Activated T-cell treated with anti-CD3 and anti-CD28 coated beads, Interleukin-2, amount 50 U/mL, for 72 hours (primary cell): Measurements from ENCODE around the gene SYDE1. TPM values are rescaled to one million over a fixed set of nuclear protein-coding genes. Genes with fewer than 3 reads are reported as not detected.

Source experiments
- ATAC-seq, 2 donors: fragments of 150-1000 bp; cut with Tn5 transposase; replicated peaks in 1 of 2; 2 replicates each; pipeline ENCODE4 v1.10.0; 2021; ENCODE audit warnings: moderate library complexity in 2 of 2, mild to moderate bottlenecking in 1 of 2
- DNase-seq, 2 donors: peaks; one replicate each; pipeline ENCODE4 v3.0.0; 2021 to 2022; ENCODE audit warnings: mixed read lengths in 1 of 2
- H3K27ac Mint-ChIP-seq: one replicate; pipeline ENCODE4 v1.8.0; 2022; ENCODE audit warnings: mild to moderate bottlenecking, moderate library complexity, mixed read lengths
- H3K27me3 Mint-ChIP-seq: one replicate; pipeline ENCODE4 v1.8.0; 2022; ENCODE audit warnings: low read depth, mixed read lengths
- H3K36me3 Mint-ChIP-seq, 2 donors: one replicate each; pipeline ENCODE4 v1.8.0; 2022; ENCODE audit warnings: mixed read lengths in 2 of 2, mild to moderate bottlenecking in 1 of 2; ENCODE audit not compliant: insufficient read depth in 2 of 2
- H3K4me1 Mint-ChIP-seq: one replicate; pipeline ENCODE4 v1.8.0; 2022; ENCODE audit warnings: low read depth, mixed read lengths
- H3K4me3 Mint-ChIP-seq, 2 donors: one replicate each; pipeline ENCODE4 v1.8.0; 2022; ENCODE audit warnings: mild to moderate bottlenecking in 2 of 2, mixed read lengths in 2 of 2, moderate library complexity in 2 of 2
- H3K9me3 Mint-ChIP-seq, 2 donors: one replicate each; pipeline ENCODE4 v1.8.0; 2022; ENCODE audit warnings: mixed read lengths in 2 of 2
- total RNA-seq, 2 donors: library from RNA; stranded (reverse); gene quantifications; one replicate each; pipeline ENCODE4 v1.2.3, GENCODE V29; 2022

SYDE1 gene
- total RNA-seq, 2 donors from 2014 or later, result 1.4 to 1.6 TPM

GRCh38 chr19:15144046-15144646 lies 36.9 kb downstream of the SYDE1 start:
- H3K27me3 Mint-ChIP-seq, result no peaks in the 10 kb centered on the region
- DNase-seq (no peak), ATAC-seq (no peak)
- no peak overlapping the region for H3K4me3 Mint-ChIP-seq
- H3K36me3 Mint-ChIP-seq, result peaks cover 2 to 3% of the 10 kb centered on the region in 2 donors
- H3K9me3 Mint-ChIP-seq, result peaks cover 2 to 3% of the 10 kb centered on the region in 2 donors
- no peak overlapping the region for H3K27ac Mint-ChIP-seq
- H3K4me1 Mint-ChIP-seq, result peaks cover 10% of the 10 kb centered on the region

- ATAC-seq, result no peak
- H3K4me1 Mint-ChIP-seq, result peaks cover 18% of the 10 kb centered on the region
- no peak overlapping the region for H3K27ac Mint-ChIP-seq
- no peak for DNase-seq
- no peak overlapping the region for H3K4me3 Mint-ChIP-seq
- no peaks in the 10 kb centered on the region for H3K36me3 Mint-ChIP-seq
- H3K9me3 Mint-ChIP-seq, result no peaks in the 10 kb centered on the region
- no peaks in the 10 kb centered on the region for H3K27me3 Mint-ChIP-seq
Measured at GRCh38 chr19:15147090-15147489, 39.9 kb downstream of the SYDE1 start.

- Mint-ChIP-seq H3K36me3 (peaks cover 0 to 2% of the 10 kb centered on the region in 2 donors), H3K27me3 (peaks cover 7% of the 10 kb centered on the region), H3K9me3 (peaks cover 2 to 3% of the 10 kb centered on the region in 2 donors), H3K4me1 (peaks cover 18% of the 10 kb centered on the region), H3K27ac (no peak overlapping the region), H3K4me3 (no peak overlapping the region)
- DNase-seq (no peak), ATAC-seq (no peak)
Measured at GRCh38 chr19:15149737-15150136, 42.5 kb downstream of the SYDE1 start.

- Mint-ChIP-seq H3K27me3 (peaks cover 7% of the 10 kb centered on the region), H3K4me1 (peaks cover 8% of the 10 kb centered on the region), H3K36me3 (peaks cover 0 to 2% of the 10 kb centered on the region in 2 donors), H3K9me3 (peaks cover 2 to 3% of the 10 kb centered on the region in 2 donors), H3K4me3 (no peak overlapping the region), H3K27ac (no peak overlapping the region)
- DNase-seq (peak; percentile 31 to 42), ATAC-seq (no peak)
Measured at GRCh38 chr19:15154002-15154612, 46.9 kb downstream of the SYDE1 start.

- Mint-ChIP-seq H3K27me3 (peaks cover 7% of the 10 kb centered on the region), H3K9me3 (peaks cover 2 to 3% of the 10 kb centered on the region in 2 donors), H3K36me3 (peaks cover 0 to 2% of the 10 kb centered on the region in 2 donors), H3K27ac (no peak overlapping the region), H3K4me1 (peaks cover 5% of the 10 kb centered on the region), H3K4me3 (no peak overlapping the region)
- ATAC-seq, result no peak
- DNase-seq, result no peak
Measured at GRCh38 chr19:15155296-15155695, 48.1 kb downstream of the SYDE1 start.

GRCh38 chr19:15156391-15156790 lies 49.2 kb downstream of the SYDE1 start:
- peaks cover 7% of the 10 kb centered on the region for H3K27me3 Mint-ChIP-seq
- peaks cover 0 to 2% of the 10 kb centered on the region in 2 donors for H3K36me3 Mint-ChIP-seq
- no peaks in the 10 kb centered on the region for H3K4me1 Mint-ChIP-seq
- H3K27ac Mint-ChIP-seq, result no peak overlapping the region
- DNase-seq, result no peak
- peaks cover 2 to 3% of the 10 kb centered on the region in 2 donors for H3K9me3 Mint-ChIP-seq
- ATAC-seq, result no peak
- H3K4me3 Mint-ChIP-seq, result no peak overlapping the region

DNA sequence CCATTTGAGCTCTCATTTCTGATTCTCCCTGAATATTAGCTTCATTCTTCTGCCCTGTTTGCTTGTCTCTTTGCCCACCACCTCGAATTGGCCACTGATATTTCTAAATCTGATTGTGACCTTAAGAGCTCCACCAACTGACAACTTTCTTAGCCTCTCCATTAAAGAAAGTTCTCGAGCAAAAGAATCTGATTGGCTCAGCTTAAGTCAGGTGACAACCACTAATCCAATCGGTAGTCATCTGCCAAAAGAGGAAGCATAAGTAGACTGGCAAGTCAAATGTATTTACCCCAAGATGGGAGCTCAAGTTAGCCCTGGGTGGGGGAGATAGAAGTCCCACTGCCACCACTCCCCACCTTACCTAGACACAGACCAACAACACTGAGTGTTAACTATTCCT lies 52.0 kb downstream of the SYDE1 start:
- DNase-seq (no peak), ATAC-seq (no peak)
- Mint-ChIP-seq H3K9me3 (peaks cover 3 to 4% of the 10 kb centered on the region in 2 donors), H3K4me3 (no peak overlapping the region), H3K27me3 (no peaks in the 10 kb centered on the region), H3K36me3 (peaks cover 1 to 3% of the 10 kb centered on the region in 2 donors), H3K27ac (no peak overlapping the region), H3K4me1 (no peaks in the 10 kb centered on the region)

DNA sequence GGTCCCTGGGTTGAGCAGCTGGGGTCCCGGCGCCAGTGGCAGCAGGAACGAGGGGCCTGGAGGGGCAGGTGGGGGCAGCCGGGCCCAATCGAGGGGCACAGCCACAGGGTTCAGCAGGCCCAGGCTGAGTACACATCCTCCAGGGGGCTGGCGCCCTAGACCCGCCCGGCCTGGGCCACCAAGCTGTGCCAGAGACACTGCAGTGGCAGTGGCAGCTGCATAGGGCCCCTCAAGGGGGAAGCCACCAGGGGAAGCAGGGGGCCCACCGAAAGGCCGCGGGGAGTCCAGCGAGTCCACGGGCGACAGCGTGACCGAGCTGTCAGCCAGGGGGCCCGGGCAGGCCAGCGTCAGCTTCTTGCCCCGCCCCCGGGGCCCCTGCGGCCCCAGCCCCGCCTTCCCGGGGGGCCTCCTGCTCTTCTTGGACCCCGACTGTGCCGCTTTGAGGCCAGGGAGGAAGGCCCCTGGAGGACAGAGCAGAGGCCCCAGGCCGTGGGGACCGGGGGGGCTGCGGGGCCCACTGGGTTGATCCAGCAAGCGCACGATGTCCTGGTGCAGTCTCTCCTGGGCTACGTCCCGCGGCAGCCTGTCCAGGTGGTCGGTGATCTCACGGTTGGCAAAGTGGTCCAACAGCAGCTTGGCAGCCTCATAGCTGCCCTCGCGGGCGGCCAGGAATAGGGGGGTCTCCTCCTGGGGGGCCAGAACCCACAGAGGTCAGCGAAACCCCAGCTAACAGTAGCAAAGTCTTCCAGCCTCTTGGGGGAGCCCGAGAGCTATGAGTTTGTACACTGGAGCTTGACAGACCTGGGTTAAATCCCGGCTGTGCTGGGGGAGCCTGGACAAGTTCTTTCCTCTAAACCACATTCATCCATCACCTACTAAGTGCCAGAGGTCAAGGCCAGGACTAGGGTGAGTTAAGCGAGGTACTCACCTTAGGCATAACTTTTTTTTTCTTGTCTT lies 54.1 kb downstream of the SYDE1 start:
- no peak overlapping the region for H3K4me3 Mint-ChIP-seq
- H3K27ac Mint-ChIP-seq, result no peak overlapping the region
- no peak for ATAC-seq
- H3K4me1 Mint-ChIP-seq, result no peaks in the 10 kb centered on the region
- DNase-seq, result no peak
- H3K9me3 Mint-ChIP-seq, result peaks cover 2 to 6% of the 10 kb centered on the region in 2 donors
- peaks cover 5 to 6% of the 10 kb centered on the region in 2 donors for H3K36me3 Mint-ChIP-seq
- H3K27me3 Mint-ChIP-seq, result no peaks in the 10 kb centered on the region

Other genes starting within 250 kb of the SYDE1 start
- not detected for gene OR7A17, start 221.3 kb upstream of the SYDE1 start, total RNA-seq
- not detected for gene OR7C2, start 165.9 kb upstream of the SYDE1 start, total RNA-seq
- gene SLC1A6, start 127.5 kb upstream of the SYDE1 start, total RNA-seq, result not detected
- gene CASP14, start 57.9 kb upstream of the SYDE1 start, total RNA-seq, result not detected
- not detected for gene OR1I1, start 25.2 kb upstream of the SYDE1 start, total RNA-seq
- gene NOTCH3, start 93.6 kb downstream of the SYDE1 start, total RNA-seq, result under 1 TPM; 0.02 TPM
- under 1 TPM; 0.16 to 0.62 TPM for gene EPHX3, start 125.0 kb downstream of the SYDE1 start, total RNA-seq
- gene BRD4, start 225.1 kb downstream of the SYDE1 start, total RNA-seq, result 100 to 1,000 TPM; 161 to 187 TPM